GM23338 (cell line): ENCODE results near the gene CPLANE1. TPM values are rescaled to one million over a fixed set of nuclear protein-coding genes. Genes with fewer than 3 reads are reported as not detected.
"Not testable (repeated sequence)": the region's sequence is repeated elsewhere in the genome, so short reads cannot be mapped to it uniquely, and the experiment has no call there.

Experiments
- ATAC-seq: fragments of 200-7000 bp; cut with Tn5 transposase; 3 replicates; pipeline ENCODE4 v1.9.1; 2020
- DNase-seq: peaks from one replicate; pipeline ENCODE4 v3.0.0-alpha.2; 2015; ENCODE audit warnings: low spot score
- H2AFZ ChIP-seq: fragments of 200-600 bp; sonication (generic); 2 replicates; pipeline ENCODE4 v1.8.0; 2016; ENCODE audit warnings: antibody characterized with exemption, mild to moderate bottlenecking, moderate library complexity
- H3F3A ChIP-seq: fragments of 200-600 bp; sonication (generic); replicated peaks from 2 replicates; pipeline ENCODE4 v1.8.0; 2017; ENCODE audit warnings: antibody characterized with exemption, mixed run types, low read depth
- H3K27ac ChIP-seq: fragments of 200-600 bp; sonication (generic); 2 replicates; pipeline ENCODE4 v1.6.1; 2016; ENCODE audit warnings: low read depth
- H3K27me3 ChIP-seq: fragments of 200-600 bp; sonication (generic); 2 replicates; pipeline ENCODE4 v1.8.0; 2016; ENCODE audit warnings: mild to moderate bottlenecking, mixed run types, moderate library complexity; ENCODE audit not compliant: insufficient read depth
- H3K36me3 ChIP-seq: fragments of 200-600 bp; sonication (generic); 2 replicates; pipeline ENCODE4 v1.8.0; 2016; ENCODE audit warnings: mild to moderate bottlenecking; ENCODE audit not compliant: insufficient read depth
- H3K4me1 ChIP-seq: fragments of 200-600 bp; sonication (generic); 2 replicates; pipeline ENCODE4 v1.8.0; 2016; ENCODE audit warnings: mild to moderate bottlenecking, moderate library complexity; ENCODE audit not compliant: insufficient read depth
- H3K4me2 ChIP-seq: fragments of 200-600 bp; sonication (generic); 2 replicates; pipeline ENCODE4 v1.7.1; 2017; ENCODE audit warnings: mixed run types
- H3K4me3 ChIP-seq: fragments of 200-600 bp; sonication (generic); 2 replicates; pipeline ENCODE4 v1.6.1; 2016; ENCODE audit warnings: mixed run types
- H3K79me2 ChIP-seq: fragments of 200-600 bp; sonication (generic); replicated peaks from 2 replicates; pipeline ENCODE4 v1.8.0; 2017; ENCODE audit warnings: mild to moderate bottlenecking; ENCODE audit not compliant: insufficient read depth
- H3K9me2 ChIP-seq: fragments of 200-600 bp; sonication (generic); 2 replicates; pipeline ENCODE4 v1.8.0; 2017; ENCODE audit not compliant: insufficient read depth
- H4K20me1 ChIP-seq: fragments of 200-600 bp; sonication (generic); replicated peaks from 2 replicates; pipeline ENCODE4 v1.8.0; 2017; ENCODE audit warnings: mild to moderate bottlenecking; ENCODE audit not compliant: insufficient read depth
- H3K27ac Mint-ChIP-seq: 2 replicates; pipeline ENCODE4 v1.8.0; 2020; ENCODE audit warnings: inconsistent platforms, mild to moderate bottlenecking, moderate library complexity, mixed read lengths
- H3K27me3 Mint-ChIP-seq: 3 replicates; pipeline ENCODE4 v1.8.0; 2022; ENCODE audit warnings: low read depth, mild to moderate bottlenecking, moderate library complexity, mixed read lengths, inconsistent platforms; ENCODE audit not compliant: insufficient read depth, poor library complexity
- H3K36me3 Mint-ChIP-seq: 3 replicates; pipeline ENCODE4 v1.8.0; 2021; ENCODE audit warnings: low read depth, mild to moderate bottlenecking, inconsistent platforms, moderate library complexity, mixed read lengths
- H3K4me1 Mint-ChIP-seq: 3 replicates; pipeline ENCODE4 v1.8.0; 2020; ENCODE audit warnings: mild to moderate bottlenecking, inconsistent platforms, mixed read lengths
- H3K4me3 Mint-ChIP-seq: 3 replicates; pipeline ENCODE4 v1.8.0; 2021; ENCODE audit warnings: moderate library complexity, mild to moderate bottlenecking, inconsistent platforms, mixed read lengths
- H3K9me3 Mint-ChIP-seq: 3 replicates; pipeline ENCODE4 v1.8.0; 2020; ENCODE audit warnings: moderate library complexity, mild to moderate bottlenecking, inconsistent platforms, mixed read lengths
- CREB1 ChIP-seq: fragments of 250-450 bp; sonication (Bioruptor Pico); IDR thresholded peaks from 2 replicates; pipeline ENCODE4 v1.5.0; 2020; ENCODE audit warnings: low read depth, mild to moderate bottlenecking, moderate library complexity
- EZH2 ChIP-seq: fragments of 200-600 bp; sonication (generic); IDR thresholded peaks from one replicate; pipeline ENCODE4 v1.8.0; 2017; ENCODE audit warnings: antibody characterized with exemption, mild to moderate bottlenecking, low read depth; ENCODE audit not compliant: unreplicated experiment
- EZH2phosphoT487 ChIP-seq: fragments of 200-600 bp; sonication (generic); IDR thresholded peaks from one replicate; pipeline ENCODE4 v1.8.1; 2018; ENCODE audit warnings: antibody characterized with exemption; ENCODE audit not compliant: unreplicated experiment
- JUNB ChIP-seq: IDR thresholded peaks from one replicate; pipeline ENCODE4 v1.6.1; 2016; ENCODE audit warnings: antibody characterized with exemption; ENCODE audit not compliant: unreplicated experiment
- NANOG ChIP-seq: IDR thresholded peaks from 2 replicates; pipeline ENCODE4 v1.6.1; 2016; ENCODE audit warnings: antibody characterized with exemption, borderline replicate concordance
- POLR2AphosphoS5 ChIP-seq: IDR thresholded peaks from 2 replicates; pipeline ENCODE4 v1.6.1; 2016; ENCODE audit warnings: antibody characterized with exemption, low read depth
- polyA plus RNA-seq: library from polyadenylated mRNA; unstranded; fragments of >200 nt; fragmentation: Nextera tagmentation; extraction: Ambion mirVana; gene quantifications from 2 replicates; pipeline ENCODE4 v1.2.1, GENCODE V29; 2016
- total RNA-seq: library from RNA; depleted of rRNA; stranded (reverse); fragments of >200 nt; shearing (Covaris generic); gene quantifications from 2 replicates; pipeline ENCODE4 v1.2.3, GENCODE V29; 2014
- TF ChIP-seq, protein P1 (sequence below): IDR thresholded peaks from 2 replicates; pipeline ENCODE4 v1.6.1; 2016; ENCODE audit warnings: antibody characterized with exemption

CPLANE1 gene
- total and polyA plus RNA-seq, 2 experiments from 2014 or later: 5.1 to 8.3 TPM

DNA sequence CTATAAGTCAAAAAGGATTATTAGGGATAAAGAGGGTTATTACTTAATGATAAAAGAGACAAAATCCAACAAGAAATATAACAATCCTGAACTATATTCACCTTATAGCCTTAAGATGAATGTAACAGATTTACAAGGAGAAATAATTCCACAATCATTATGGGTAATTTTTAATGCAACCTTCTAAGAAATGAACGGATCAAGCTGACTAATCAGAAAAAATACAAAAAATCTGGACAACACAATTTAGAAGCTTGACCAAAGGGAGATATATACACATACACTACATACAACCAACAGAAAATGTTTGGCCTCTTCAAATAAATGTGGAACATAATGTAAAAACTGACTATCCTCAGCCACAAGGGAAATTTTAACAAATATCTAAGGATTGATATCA is 102.3 kb downstream of the CPLANE1 start:
- Histone ChIP-seq H3K79me2 (no peaks in the 10 kb centered on the region), H3F3A (no peaks in the 10 kb centered on the region), H3K4me3 (no peak overlapping the region), H4K20me1 (no peaks in the 10 kb centered on the region), H3K27ac (no peak overlapping the region), H3K4me1 (no peaks in the 10 kb centered on the region; the same call in 1 of the 2 replicates), H3K36me3 (no peaks in the 10 kb centered on the region), H3K27me3 (no peaks in the 10 kb centered on the region), H2AFZ (no peak overlapping the region), H3K9me2 (no peaks in the 10 kb centered on the region), H3K4me2 (no peak overlapping the region)
- TF ChIP-seq NANOG (no peak), EZH2 (no peak), CREB1 (no peak), POLR2AphosphoS5 (no peak), EZH2phosphoT487 (no peak)
- TF ChIP-seq, protein P1, sequence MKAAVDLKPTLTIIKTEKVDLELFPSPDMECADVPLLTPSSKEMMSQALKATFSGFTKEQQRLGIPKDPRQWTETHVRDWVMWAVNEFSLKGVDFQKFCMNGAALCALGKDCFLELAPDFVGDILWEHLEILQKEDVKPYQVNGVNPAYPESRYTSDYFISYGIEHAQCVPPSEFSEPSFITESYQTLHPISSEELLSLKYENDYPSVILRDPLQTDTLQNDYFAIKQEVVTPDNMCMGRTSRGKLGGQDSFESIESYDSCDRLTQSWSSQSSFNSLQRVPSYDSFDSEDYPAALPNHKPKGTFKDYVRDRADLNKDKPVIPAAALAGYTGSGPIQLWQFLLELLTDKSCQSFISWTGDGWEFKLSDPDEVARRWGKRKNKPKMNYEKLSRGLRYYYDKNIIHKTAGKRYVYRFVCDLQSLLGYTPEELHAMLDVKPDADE: no peak
- no peaks in the 10 kb centered on the region for H3K27me3 Mint-ChIP-seq
- DNase-seq (no peak), ATAC-seq (no peak)
- H3K36me3 Mint-ChIP-seq: peaks cover 22% of the 10 kb centered on the region
- no peak overlapping the region for H3K4me3 Mint-ChIP-seq
- peaks cover 9% of the 10 kb centered on the region; the same call in 2 of the 3 replicates for H3K4me1 Mint-ChIP-seq
- no peak overlapping the region for H3K27ac Mint-ChIP-seq
- H3K9me3 Mint-ChIP-seq: peaks cover 12% of the 10 kb centered on the region

DNA sequence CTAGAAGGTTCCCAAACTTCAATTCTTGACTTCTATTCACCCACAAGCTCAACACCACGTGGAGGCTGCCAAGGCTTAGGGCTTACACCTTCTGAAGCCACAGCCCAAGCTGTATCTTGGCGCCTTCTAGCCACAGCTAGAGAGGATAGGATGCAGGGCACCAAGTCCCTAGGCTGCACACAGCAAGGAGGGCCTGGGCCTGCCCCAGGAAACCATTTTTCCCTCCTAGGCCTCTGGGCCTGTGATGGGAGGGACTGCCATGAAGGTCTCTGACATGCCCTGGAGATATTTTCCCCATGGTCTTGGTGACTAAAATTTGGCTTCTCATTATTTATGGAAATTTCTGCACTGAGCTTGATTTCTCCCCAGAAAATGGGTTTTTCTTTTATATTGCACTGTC is 112.5 kb downstream of the CPLANE1 start:
- peaks cover 31% of the 10 kb centered on the region for H3K9me3 Mint-ChIP-seq

DNA sequence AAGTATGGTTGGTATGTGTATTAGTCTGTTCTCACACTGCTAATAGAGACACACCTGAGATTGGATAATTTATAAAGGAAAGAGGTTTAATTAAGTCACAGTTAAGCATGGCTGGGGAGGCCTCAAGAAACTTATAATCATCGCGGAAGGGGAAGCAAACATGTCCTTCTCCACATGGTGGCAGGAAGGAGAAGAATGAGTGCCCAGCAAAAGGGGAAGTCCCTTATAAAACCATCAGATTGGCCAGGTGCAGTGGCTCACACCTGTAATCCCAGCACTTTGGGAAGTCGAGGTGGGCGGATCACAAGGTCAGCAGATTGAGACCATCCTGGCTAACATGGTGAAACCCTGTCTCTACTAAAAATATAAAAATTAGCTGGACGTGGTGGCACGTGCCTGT is 113.9 kb downstream of the CPLANE1 start:
- H3K36me3 ChIP-seq, H3K79me2 ChIP-seq, DNase-seq, ATAC-seq, H3K27me3 Mint-ChIP-seq, H4K20me1 ChIP-seq, H3K27ac ChIP-seq, H3K27ac Mint-ChIP-seq, H3K27me3 ChIP-seq, H3K9me2 ChIP-seq, H2AFZ ChIP-seq, H3K4me1 Mint-ChIP-seq, H3F3A ChIP-seq, H3K4me1 ChIP-seq, H3K4me3 ChIP-seq, H3K4me3 Mint-ChIP-seq, H3K4me2 ChIP-seq: not testable (repeated sequence)
- Mint-ChIP-seq H3K9me3 (peaks cover 31% of the 10 kb centered on the region), H3K36me3 (peaks cover 34% of the 10 kb centered on the region)

More for the DNA sequence above, 112.5 kb downstream of the CPLANE1 start:
- H3K79me2 ChIP-seq: no peaks in the 10 kb centered on the region
- no peaks in the 10 kb centered on the region for H3F3A ChIP-seq
- H4K20me1 ChIP-seq: no peaks in the 10 kb centered on the region
- TF ChIP-seq EZH2phosphoT487 (no peak), JUNB (no peak)
- H3K4me3 ChIP-seq: no peak overlapping the region
- Mint-ChIP-seq H3K27ac (no peak overlapping the region), H3K4me1 (no peaks in the 10 kb centered on the region), H3K36me3 (peaks cover 34% of the 10 kb centered on the region), H3K27me3 (no peaks in the 10 kb centered on the region), H3K4me3 (no peak overlapping the region)
- DNase-seq (no peak), ATAC-seq (no peak)
- H3K4me1 ChIP-seq: no peaks in the 10 kb centered on the region
- no peaks in the 10 kb centered on the region for H3K9me2 ChIP-seq
- H3K27ac ChIP-seq: no peak overlapping the region
- H3K36me3 ChIP-seq: no peaks in the 10 kb centered on the region
- H3K4me2 ChIP-seq: no peak overlapping the region
- no peaks in the 10 kb centered on the region for H3K27me3 ChIP-seq
- H2AFZ ChIP-seq: no peak overlapping the region
